Activated CD4-positive, alpha-beta T cell treated with anti-CD3 and anti-CD28 coated beads, Interleukin-2, amount 10 ng/mL, durations not matched to agents 24 days and 14 days (primary cell): ENCODE results near the gene PPAT. TPM values are rescaled to one million over a fixed set of nuclear protein-coding genes. Genes with fewer than 3 reads are reported as not detected.

Experiments
- total RNA-seq: library from RNA; stranded (reverse); gene quantifications from 2 replicates; pipeline ENCODE4 v1.2.3, GENCODE V29; 2022

Gene PPAT
- total RNA-seq, 1 donor from 2014 or later: 60.8 TPM

Other genes with a start within 250 kb of the PPAT start
- 10.5 and 11.8 TPM in 2 replicates for gene AASDH, start 48.1 kb downstream of the PPAT start, total RNA-seq
- 365 and 383 TPM in 2 replicates for gene PAICS, start 645 bp upstream of the PPAT start, total RNA-seq
- 202 and 209 TPM in 2 replicates for gene SRP72, start 32.0 kb upstream of the PPAT start, total RNA-seq
- 0.07 TPM in 1 of 2 replicates, not detected in the other for gene ARL9, start 70.2 kb upstream of the PPAT start, total RNA-seq
- gene HOPX, start 245.7 kb upstream of the PPAT start, total RNA-seq: 86.3 and 88.5 TPM in 2 replicates